Thoracic aorta (tissue), 2 donors: ENCODE measurements around the gene ADAR. TPM values are rescaled to one million over a fixed set of nuclear protein-coding genes. Genes with fewer than 3 reads are reported as not detected.

Experiments
- ATAC-seq: fragments of 150-250 bp; one replicate; pipeline ENCODE4 v1.8.0; 2017; ENCODE audit warnings: low read depth; ENCODE audit not compliant: insufficient number of reproducible peaks, low FRiP score
- DNase-seq: peaks from one replicate; pipeline ENCODE4 v3.0.0-alpha.2; 2020; ENCODE audit warnings: low spot score
- H3K27ac ChIP-seq, 2 donors: fragments of 200-600 bp; sonication (generic); 1 replicate in 1 of 2; 2 replicates in 1 of 2; pipeline ENCODE4 v1.5.1; 2016; ENCODE audit warnings: mild to moderate bottlenecking in 2 of 2, moderate library complexity in 2 of 2
- H3K27me3 ChIP-seq: fragments of 200-600 bp; sonication (generic); replicated peaks from 2 replicates; pipeline ENCODE4 v1.6.0; 2016; ENCODE audit warnings: mild to moderate bottlenecking; ENCODE audit not compliant: insufficient read depth
- H3K36me3 ChIP-seq: fragments of 200-600 bp; sonication (generic); one replicate; pipeline ENCODE4 v1.5.1; 2016
- H3K4me1 ChIP-seq, 2 donors: fragments of 200-600 bp; sonication (generic); 1 replicate in 1 of 2; 2 replicates in 1 of 2; pipeline versions ENCODE4 v1.5.1 to v1.6.0; 2016; ENCODE audit warnings: low read depth in 2 of 2, mild to moderate bottlenecking in 1 of 2; ENCODE audit not compliant: control insufficient read depth in 1 of 2
- H3K4me3 ChIP-seq: fragments of 200-600 bp; sonication (generic); 2 replicates; pipeline ENCODE4 v1.5.1; 2016; ENCODE audit warnings: mild to moderate bottlenecking
- H3K9me3 ChIP-seq: fragments of 200-600 bp; sonication (generic); 2 replicates; pipeline ENCODE4 v1.5.1; 2016
- CTCF ChIP-seq: fragments of 200-600 bp; sonication (generic); IDR thresholded peaks from one replicate; pipeline ENCODE4 v1.5.1; 2019; ENCODE audit warnings: antibody characterized with exemption
- total RNA-seq, 2 donors: library from RNA; depleted of rRNA; stranded (reverse); fragments of >200 nt; gene quantifications; one replicate each; pipeline versions ENCODE4 v1.1.0 to v1.2.3, GENCODE V29; 2016

Gene ADAR
- total RNA-seq, 2 donors from 2014 or later = 86.1 to 149 TPM

GRCh38 chr1:154639876-154640275 lies 31.9 kb upstream of the ADAR start:
- H3K36me3 ChIP-seq = no peaks in the 10 kb centered on the region
- no peak overlapping the region for H3K27ac ChIP-seq
- no peak for TF ChIP-seq CTCF
- H3K9me3 ChIP-seq = no peaks in the 10 kb centered on the region
- no peaks in the 10 kb centered on the region for H3K27me3 ChIP-seq
- no peaks in the 10 kb centered on the region for H3K4me1 ChIP-seq
- ATAC-seq = no peak
- DNase-seq = no peak
- no peak overlapping the region for H3K4me3 ChIP-seq

GRCh38 chr1:154635171-154635570 lies 27.2 kb upstream of the ADAR start:
- no peaks in the 10 kb centered on the region for H3K27me3 ChIP-seq
- DNase-seq = no peak
- H3K9me3 ChIP-seq = no peaks in the 10 kb centered on the region
- no peak overlapping the region for H3K4me3 ChIP-seq
- no peaks in the 10 kb centered on the region for H3K4me1 ChIP-seq
- ATAC-seq = no peak
- H3K36me3 ChIP-seq = no peaks in the 10 kb centered on the region
- H3K27ac ChIP-seq = no peak overlapping the region
- no peak for TF ChIP-seq CTCF

GRCh38 chr1:154629675-154630073 lies 21.7 kb upstream of the ADAR start:
- Histone ChIP-seq H3K27ac (no peak overlapping the region), H3K9me3 (no peaks in the 10 kb centered on the region), H3K27me3 (no peaks in the 10 kb centered on the region), H3K36me3 (no peaks in the 10 kb centered on the region), H3K4me3 (no peak overlapping the region), H3K4me1 (peaks cover 8 to 23% of the 10 kb centered on the region in 2 donors)
- DNase-seq (no peak), ATAC-seq (no peak)
- no peak for TF ChIP-seq CTCF

- Histone ChIP-seq H3K4me3 (no peak overlapping the region), H3K9me3 (no peaks in the 10 kb centered on the region), H3K36me3 (no peaks in the 10 kb centered on the region), H3K27me3 (no peaks in the 10 kb centered on the region), H3K4me1 (peaks cover 8 to 23% of the 10 kb centered on the region in 2 donors), H3K27ac (no peak overlapping the region)
- DNase-seq (no peak), ATAC-seq (no peak)
- no peak for TF ChIP-seq CTCF
These were observed 21.2 kb upstream of the ADAR start for GRCh38 chr1:154629061-154629674.

GRCh38 chr1:154628121-154628405 lies 20.1 kb upstream of the ADAR start:
- peak overlapping the region; percentile 85 for H3K4me3 ChIP-seq
- no peak for TF ChIP-seq CTCF
- peak overlapping the region; percentile 96 to 97 for H3K27ac ChIP-seq
- no peak for DNase-seq
- H3K27me3 ChIP-seq = no peaks in the 10 kb centered on the region
- H3K4me1 ChIP-seq = peaks cover 8 to 23% of the 10 kb centered on the region in 2 donors
- H3K36me3 ChIP-seq = no peaks in the 10 kb centered on the region
- H3K9me3 ChIP-seq = no peaks in the 10 kb centered on the region
- peak; percentile 7 for ATAC-seq
